Measurements from ENCODE around the gene PITX2. TPM values are rescaled to one million over a fixed set of nuclear protein-coding genes. Genes with fewer than 3 reads are reported as not detected.

The PITX2 gene
- total RNA-seq, 1 experiment from 2014 or later = 8.5 TPM

DNA sequence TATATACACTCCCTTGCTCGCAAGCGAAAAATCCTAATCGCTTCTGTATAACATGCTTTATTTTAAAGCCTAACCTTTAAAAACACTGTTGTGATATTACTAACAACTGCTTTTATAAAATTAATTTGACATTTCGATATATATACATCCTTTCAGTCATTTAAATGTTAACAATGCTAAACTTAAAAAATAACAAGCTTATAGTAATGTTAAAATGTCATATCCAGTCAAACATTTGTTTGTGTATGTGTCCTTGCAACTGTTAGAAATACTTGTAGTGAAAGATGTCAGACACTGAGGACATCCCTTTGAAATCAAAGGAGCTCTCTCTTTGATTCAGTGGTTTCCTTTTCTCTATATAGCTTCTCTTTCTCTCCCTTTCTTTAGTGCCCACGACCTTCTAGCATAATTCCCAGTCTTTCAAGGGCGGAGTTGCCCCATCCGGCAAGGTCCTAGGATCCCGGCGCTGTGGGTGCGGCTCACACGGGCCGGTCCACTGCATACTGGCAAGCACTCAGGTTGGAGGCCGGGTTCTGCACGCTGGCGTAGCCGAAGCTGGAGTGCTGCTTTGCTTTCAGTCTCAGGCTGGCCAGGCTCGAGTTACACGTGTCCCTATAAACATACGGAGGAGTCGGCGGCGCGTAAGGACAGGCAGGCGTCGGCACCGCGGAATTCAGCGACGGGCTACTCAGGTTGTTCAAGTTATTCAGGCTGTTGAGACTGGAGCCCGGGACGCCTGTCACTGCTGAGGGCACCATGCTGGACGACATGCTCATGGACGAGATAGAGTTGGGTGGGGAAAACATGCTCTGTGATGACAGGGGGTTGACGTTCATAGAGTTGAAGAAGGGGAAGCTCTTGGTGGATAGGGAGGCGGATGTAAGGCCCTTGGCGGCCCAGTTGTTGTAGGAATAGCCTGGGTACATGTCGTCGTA, 5.0 kb downstream of the PITX2 start:
- Histone ChIP-seq H2BK15ac (ENCODE audit: low read depth, low read length) (no peak overlapping the region), H3K27me3 (ENCODE audit: insufficient read depth, low read length) (peaks cover 77% of the 10 kb centered on the region), H2AK5ac (ENCODE audit: insufficient read length, low read length) (no peak overlapping the region), H4K8ac (replicated peaks; ENCODE audit: insufficient read length, low read depth, low read length) (no peak overlapping the region), H3K14ac (ENCODE audit: insufficient read depth, low read length) (no peak overlapping the region), H3K27ac (ENCODE audit: insufficient read length, low read depth, low read length) (no peak overlapping the region), H3K79me1 (ENCODE audit: insufficient read depth, low read depth, low read length, poor library complexity, severe bottlenecking) (no peaks in the 10 kb centered on the region), H2BK12ac (ENCODE audit: insufficient read length, low read depth, low read length) (no peak overlapping the region), H3K4me1 (ENCODE audit: insufficient read depth, low read length) (no peaks in the 10 kb centered on the region; the same call in 1 of the 2 replicates), H4K91ac (ENCODE audit: insufficient read length, low read depth, low read length) (no peak overlapping the region), H3K9ac (ENCODE audit: extremely low read depth, insufficient read length, low read length) (no peak overlapping the region), H3K79me2 (ENCODE audit: insufficient read depth, low read length) (no peaks in the 10 kb centered on the region), H3K56ac (ENCODE audit: insufficient read length, low read depth, low read length) (no peak overlapping the region), H3K4ac (ENCODE audit: low read depth, low read length) (no peak overlapping the region), H3K23ac (ENCODE audit: insufficient read length, low read depth, low read length) (no peak overlapping the region), H2AFZ (ENCODE audit: low read length) (no peak overlapping the region), H3K9me3 (ENCODE audit: control insufficient read depth, low read depth, low read length) (no peaks in the 10 kb centered on the region), H3T11ph (ENCODE audit: low read length) (no peak overlapping the region), H2BK20ac (ENCODE audit: low read depth, low read length, poor library complexity, severe bottlenecking) (no peak overlapping the region), H3K4me2 (ENCODE audit: insufficient read depth, insufficient read length, low read length) (peak overlapping the region; percentile 72), H3K18ac (ENCODE audit: insufficient read length, low read depth, low read length) (no peak overlapping the region), H2BK120ac (ENCODE audit: low read depth, low read length, poor library complexity, severe bottlenecking) (no peak overlapping the region), H4K20me1 (ENCODE audit: control insufficient read depth, insufficient read depth, insufficient read length) (no peaks in the 10 kb centered on the region), H3K23me2 (ENCODE audit: insufficient read length, low read depth, low read length, poor library complexity, severe bottlenecking) (peaks cover 44% of the 10 kb centered on the region), H2BK5ac (ENCODE audit: insufficient read length, low read length) (no peak overlapping the region), H4K5ac (ENCODE audit: insufficient read length, low read depth, low read length) (no peak overlapping the region)
- TF ChIP-seq, protein P1, sequence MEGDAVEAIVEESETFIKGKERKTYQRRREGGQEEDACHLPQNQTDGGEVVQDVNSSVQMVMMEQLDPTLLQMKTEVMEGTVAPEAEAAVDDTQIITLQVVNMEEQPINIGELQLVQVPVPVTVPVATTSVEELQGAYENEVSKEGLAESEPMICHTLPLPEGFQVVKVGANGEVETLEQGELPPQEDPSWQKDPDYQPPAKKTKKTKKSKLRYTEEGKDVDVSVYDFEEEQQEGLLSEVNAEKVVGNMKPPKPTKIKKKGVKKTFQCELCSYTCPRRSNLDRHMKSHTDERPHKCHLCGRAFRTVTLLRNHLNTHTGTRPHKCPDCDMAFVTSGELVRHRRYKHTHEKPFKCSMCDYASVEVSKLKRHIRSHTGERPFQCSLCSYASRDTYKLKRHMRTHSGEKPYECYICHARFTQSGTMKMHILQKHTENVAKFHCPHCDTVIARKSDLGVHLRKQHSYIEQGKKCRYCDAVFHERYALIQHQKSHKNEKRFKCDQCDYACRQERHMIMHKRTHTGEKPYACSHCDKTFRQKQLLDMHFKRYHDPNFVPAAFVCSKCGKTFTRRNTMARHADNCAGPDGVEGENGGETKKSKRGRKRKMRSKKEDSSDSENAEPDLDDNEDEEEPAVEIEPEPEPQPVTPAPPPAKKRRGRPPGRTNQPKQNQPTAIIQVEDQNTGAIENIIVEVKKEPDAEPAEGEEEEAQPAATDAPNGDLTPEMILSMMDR (conservative IDR thresholded peaks at IDR 0.05) = no peak
- WGBS (ENCODE audit: extremely low coverage, insufficient read length, low lambda C conversion rate) = no CpG with 5 or more reads among the region's 38 CpGs
- H3K27me3 Mint-ChIP-seq (ENCODE audit: low read depth) = peaks cover 98% of the 10 kb centered on the region
- peak overlapping the region; percentile 73 to 75 for H3K4me3 Mint-ChIP-seq
- no peaks in the 10 kb centered on the region; a peak in 1 of 7 replicates for H3K36me3 Mint-ChIP-seq (ENCODE audit: insufficient read depth in 1 of 3, low read depth in 3 of 3)
- H3K9me3 Mint-ChIP-seq = peaks cover 0 to 9% of the 10 kb centered on the region in 2 experiments; a peak in 2 of 5 replicates
- peak; percentile 88 for DNase-seq
- peak overlapping the region in 1 of 3 experiments; percentile 63; a peak in 2 of 7 replicates for H3K27ac Mint-ChIP-seq
- H3K4me1 Mint-ChIP-seq = peaks cover 65 to 79% of the 10 kb centered on the region in 2 experiments

Measured in H9 (cell line).